Measurements from ENCODE around the gene SEMA3F. TPM values are rescaled to one million over a fixed set of nuclear protein-coding genes. Genes with fewer than 3 reads are reported as not detected.

Gene SEMA3F
- total RNA-seq, 4 donors from 2014 or later: 13.2 to 44.2 (median 38.2) TPM

DNA sequence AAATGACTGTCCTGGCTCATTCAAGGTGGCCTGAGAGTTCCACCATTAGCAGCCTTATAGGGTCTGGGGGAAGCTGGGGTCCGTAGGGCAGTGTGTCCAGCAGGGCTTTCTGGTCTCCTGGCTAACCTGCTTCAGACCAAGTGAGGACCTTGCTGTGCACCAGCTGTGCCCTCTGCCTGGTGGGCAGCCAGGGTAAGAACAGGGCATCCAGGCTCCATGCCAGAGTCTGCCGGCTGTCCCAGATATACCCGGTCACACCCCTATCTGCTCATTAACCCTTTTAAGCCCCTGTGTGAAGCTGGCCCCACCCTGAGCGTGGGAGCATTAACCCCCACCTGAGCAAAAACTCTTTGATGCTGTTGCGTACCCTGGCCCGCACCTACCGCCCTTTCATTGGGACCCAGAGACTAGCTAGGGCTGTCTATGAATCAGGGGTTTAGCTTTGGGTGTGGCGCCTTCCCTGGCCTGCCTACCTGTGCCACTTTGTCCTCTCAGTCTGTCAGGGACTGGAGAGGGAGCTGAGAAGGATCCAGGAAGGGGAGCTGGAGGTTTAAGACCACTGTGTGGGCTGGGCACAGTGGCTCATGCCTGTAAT, 17.6 kb downstream of the SEMA3F start:
- Histone ChIP-seq H3K36me3 (peaks cover 6 to 11% of the 10 kb centered on the region in 2 donors), H3K4me1 (peaks cover 17 to 47% of the 10 kb centered on the region in 2 donors), H3K9me3 (no peaks in the 10 kb centered on the region), H3K27ac (no peak overlapping the region), H3K4me3 (replicated peaks in 1 of 3) (no peak overlapping the region), H3K27me3 (no peaks in the 10 kb centered on the region)
- no peak for DNase-seq
- 73 to 81% methylated on average over 6 to 7 of the region's 8 CpGs for WGBS, 2 donors
- TF ChIP-seq, protein P1, sequence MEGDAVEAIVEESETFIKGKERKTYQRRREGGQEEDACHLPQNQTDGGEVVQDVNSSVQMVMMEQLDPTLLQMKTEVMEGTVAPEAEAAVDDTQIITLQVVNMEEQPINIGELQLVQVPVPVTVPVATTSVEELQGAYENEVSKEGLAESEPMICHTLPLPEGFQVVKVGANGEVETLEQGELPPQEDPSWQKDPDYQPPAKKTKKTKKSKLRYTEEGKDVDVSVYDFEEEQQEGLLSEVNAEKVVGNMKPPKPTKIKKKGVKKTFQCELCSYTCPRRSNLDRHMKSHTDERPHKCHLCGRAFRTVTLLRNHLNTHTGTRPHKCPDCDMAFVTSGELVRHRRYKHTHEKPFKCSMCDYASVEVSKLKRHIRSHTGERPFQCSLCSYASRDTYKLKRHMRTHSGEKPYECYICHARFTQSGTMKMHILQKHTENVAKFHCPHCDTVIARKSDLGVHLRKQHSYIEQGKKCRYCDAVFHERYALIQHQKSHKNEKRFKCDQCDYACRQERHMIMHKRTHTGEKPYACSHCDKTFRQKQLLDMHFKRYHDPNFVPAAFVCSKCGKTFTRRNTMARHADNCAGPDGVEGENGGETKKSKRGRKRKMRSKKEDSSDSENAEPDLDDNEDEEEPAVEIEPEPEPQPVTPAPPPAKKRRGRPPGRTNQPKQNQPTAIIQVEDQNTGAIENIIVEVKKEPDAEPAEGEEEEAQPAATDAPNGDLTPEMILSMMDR (IDR thresholded peaks at IDR 0.05): no peak
- intact Hi-C loops (cut with DNase I): no loop called here

DNA sequence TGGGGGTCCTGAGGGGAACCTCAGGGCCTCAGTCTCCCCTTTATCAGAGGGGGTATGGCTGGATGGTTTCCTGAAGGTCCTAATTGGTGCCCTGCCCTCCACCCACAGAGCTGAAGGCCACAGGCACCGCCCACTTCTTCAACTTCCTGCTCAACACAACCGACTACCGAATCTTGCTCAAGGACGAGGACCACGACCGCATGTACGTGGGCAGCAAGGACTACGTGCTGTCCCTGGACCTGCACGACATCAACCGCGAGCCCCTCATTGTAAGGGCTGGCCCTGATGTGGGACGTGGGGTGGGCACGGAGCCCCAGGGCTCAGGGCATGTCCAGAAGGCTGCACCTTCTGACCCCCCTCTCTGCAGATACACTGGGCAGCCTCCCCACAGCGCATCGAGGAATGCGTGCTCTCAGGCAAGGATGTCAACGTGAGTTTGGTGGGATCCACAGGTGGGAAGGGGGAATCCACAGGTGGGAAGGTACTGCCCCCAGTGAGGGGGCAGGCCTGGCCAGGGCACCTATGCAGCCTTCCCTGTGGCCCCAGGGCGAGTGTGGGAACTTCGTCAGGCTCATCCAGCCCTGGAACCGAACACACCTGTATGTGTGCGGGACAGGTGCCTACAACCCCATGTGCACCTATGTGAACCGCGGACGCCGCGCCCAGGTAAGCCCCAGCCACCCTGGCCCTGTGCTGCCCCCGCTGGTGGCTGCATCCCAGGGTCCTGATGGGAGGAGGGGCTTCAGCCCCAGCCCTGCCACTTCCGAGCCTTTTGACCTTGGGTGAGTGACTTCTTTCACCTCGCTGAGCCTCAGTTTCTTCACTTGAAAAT, 18.8 kb downstream of the SEMA3F start:
- WGBS, 2 donors: 89 to 90% methylated on average over 19 to 26 of the region's 29 CpGs
- no peak overlapping the region for H3K4me3 ChIP-seq (replicated peaks in 1 of 3)
- H3K4me1 ChIP-seq: peaks cover 10 to 35% of the 10 kb centered on the region in 2 donors
- H3K27ac ChIP-seq: no peak overlapping the region
- intact Hi-C loops (cut with DNase I): no loop called here
- no peak for TF ChIP-seq POLR2A (IDR thresholded peaks at IDR 0.05)
- TF ChIP-seq, protein P1 (IDR thresholded peaks at IDR 0.05): no peak
- DNase-seq: no peak
- no peaks in the 10 kb centered on the region for H3K27me3 ChIP-seq
- H3K9me3 ChIP-seq: no peaks in the 10 kb centered on the region
- H3K36me3 ChIP-seq: peaks cover 6 to 11% of the 10 kb centered on the region in 2 donors

DNA sequence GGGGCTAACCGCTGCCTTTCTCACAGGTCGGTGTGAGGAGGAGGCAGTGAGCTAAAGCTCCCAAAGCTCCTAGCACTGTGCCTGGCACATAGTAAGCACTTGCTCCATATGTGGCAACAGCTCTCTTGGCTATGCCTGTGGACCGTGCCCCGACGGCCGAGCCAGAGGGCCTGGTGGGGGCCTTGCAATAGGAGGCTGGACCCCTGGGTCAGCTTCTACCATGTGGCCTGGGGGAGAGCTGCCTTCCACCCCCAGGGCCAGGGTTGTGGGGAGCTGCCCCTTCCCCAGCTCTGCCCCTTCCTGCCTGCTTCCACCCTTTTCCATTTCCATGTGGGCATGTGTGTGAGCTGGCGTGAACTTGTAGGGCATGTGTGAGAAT, 19.4 kb downstream of the SEMA3F start:
- intact Hi-C loops (cut with DNase I): no loop called here
- Histone ChIP-seq H3K27me3 (no peaks in the 10 kb centered on the region), H3K4me1 (peaks cover 4 to 29% of the 10 kb centered on the region in 2 donors), H3K36me3 (peaks cover 6 to 11% of the 10 kb centered on the region in 2 donors), H3K27ac (no peak overlapping the region), H3K9me3 (no peaks in the 10 kb centered on the region), H3K4me3 (replicated peaks in 1 of 3) (no peak overlapping the region)
- TF ChIP-seq, protein P1 (IDR thresholded peaks at IDR 0.05): no peak
- no peak for TF ChIP-seq POLR2A (IDR thresholded peaks at IDR 0.05)
- 88 to 96% methylated on average over 6 to 7 of the region's 7 CpGs for WGBS, 2 donors
- DNase-seq: no peak

DNA sequence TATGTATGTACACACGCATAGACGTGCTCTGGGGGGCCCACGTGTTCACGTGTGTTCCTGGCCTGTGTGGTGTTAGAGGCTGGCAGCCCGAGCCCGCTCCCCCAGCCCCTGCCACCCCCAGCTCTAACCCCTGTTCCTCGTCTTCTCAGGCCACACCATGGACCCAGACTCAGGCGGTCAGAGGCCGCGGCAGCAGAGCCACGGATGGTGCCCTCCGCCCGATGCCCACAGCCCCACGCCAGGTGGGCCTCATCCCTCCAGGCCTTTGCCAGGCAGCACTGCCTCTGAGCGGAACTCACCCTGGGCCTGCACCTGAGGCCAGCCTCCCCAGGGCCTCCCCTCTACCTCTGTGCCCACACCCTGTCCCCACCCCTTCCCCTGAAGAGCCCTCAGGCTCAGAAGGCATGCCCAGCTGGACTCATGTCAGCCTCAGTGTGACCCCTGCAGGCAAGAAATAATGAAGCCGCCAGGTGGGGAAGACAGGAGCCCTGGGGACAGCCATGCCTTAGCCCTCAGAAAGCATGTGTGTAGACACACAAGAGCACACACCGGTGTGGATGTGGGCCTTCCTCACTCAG, 19.9 kb downstream of the SEMA3F start:
- H3K27me3 ChIP-seq: no peaks in the 10 kb centered on the region
- no peak for DNase-seq
- H3K9me3 ChIP-seq: no peaks in the 10 kb centered on the region
- intact Hi-C loops (cut with DNase I): no loop called here
- no peak for TF ChIP-seq POLR2A (IDR thresholded peaks at IDR 0.05)
- TF ChIP-seq, protein P1 (IDR thresholded peaks at IDR 0.05): no peak
- peaks cover 6 to 11% of the 10 kb centered on the region in 2 donors for H3K36me3 ChIP-seq
- H3K4me1 ChIP-seq: peaks cover 0 to 24% of the 10 kb centered on the region in 2 donors
- no peak overlapping the region for H3K27ac ChIP-seq
- WGBS, 2 donors: 88 to 94% methylated on average over 10 to 17 of the region's 17 CpGs
- H3K4me3 ChIP-seq (replicated peaks in 1 of 3): no peak overlapping the region

DNA sequence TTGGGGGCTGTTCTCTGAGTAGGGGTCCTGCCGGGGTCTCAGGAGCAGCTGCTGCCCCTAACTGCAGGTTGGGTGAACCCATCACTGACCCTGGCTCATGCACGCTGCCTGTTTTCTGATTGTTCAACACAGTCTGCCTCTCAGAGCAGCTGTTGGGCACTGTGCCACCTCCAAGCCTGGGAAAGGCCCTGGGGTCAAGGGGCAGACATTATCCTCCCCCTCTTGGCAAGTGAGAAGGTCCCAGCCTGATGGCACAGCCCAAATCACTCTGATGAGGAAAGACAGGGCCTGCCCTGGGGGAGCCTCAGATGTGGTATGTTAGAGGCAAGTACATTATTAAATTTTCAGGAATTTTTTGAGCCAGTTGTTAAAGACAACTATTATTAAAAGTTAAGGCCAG, 22.2 kb downstream of the SEMA3F start:
- Histone ChIP-seq H3K27me3 (no peaks in the 10 kb centered on the region), H3K36me3 (peaks cover 6 to 11% of the 10 kb centered on the region in 2 donors), H3K9me3 (no peaks in the 10 kb centered on the region), H3K27ac (no peak overlapping the region), H3K4me3 (replicated peaks in 1 of 3) (no peak overlapping the region), H3K4me1 (peaks cover 0 to 6% of the 10 kb centered on the region in 2 donors)
- no peak for DNase-seq
- intact Hi-C loops (cut with DNase I): no loop called here
- TF ChIP-seq, protein P1 (IDR thresholded peaks at IDR 0.05): no peak
- TF ChIP-seq POLR2A (IDR thresholded peaks at IDR 0.05): no peak
- 66% methylated on average over 2 of the region's 2 CpGs; no CpG with 5 or more reads in 1 of the 2 donors for WGBS, 2 donors

Measured in thyroid gland (tissue), 4 donors.